ENCODE results near the gene LRRFIP1. TPM values are rescaled to one million over a fixed set of nuclear protein-coding genes. Genes with fewer than 3 reads are reported as not detected.
A peak's percentile ranks its signal among the peaks of the same experiment; 100 is the strongest.

LRRFIP1 gene
- total RNA-seq, 2 donors from 2014 or later, result 180 to 357 TPM

DNA sequence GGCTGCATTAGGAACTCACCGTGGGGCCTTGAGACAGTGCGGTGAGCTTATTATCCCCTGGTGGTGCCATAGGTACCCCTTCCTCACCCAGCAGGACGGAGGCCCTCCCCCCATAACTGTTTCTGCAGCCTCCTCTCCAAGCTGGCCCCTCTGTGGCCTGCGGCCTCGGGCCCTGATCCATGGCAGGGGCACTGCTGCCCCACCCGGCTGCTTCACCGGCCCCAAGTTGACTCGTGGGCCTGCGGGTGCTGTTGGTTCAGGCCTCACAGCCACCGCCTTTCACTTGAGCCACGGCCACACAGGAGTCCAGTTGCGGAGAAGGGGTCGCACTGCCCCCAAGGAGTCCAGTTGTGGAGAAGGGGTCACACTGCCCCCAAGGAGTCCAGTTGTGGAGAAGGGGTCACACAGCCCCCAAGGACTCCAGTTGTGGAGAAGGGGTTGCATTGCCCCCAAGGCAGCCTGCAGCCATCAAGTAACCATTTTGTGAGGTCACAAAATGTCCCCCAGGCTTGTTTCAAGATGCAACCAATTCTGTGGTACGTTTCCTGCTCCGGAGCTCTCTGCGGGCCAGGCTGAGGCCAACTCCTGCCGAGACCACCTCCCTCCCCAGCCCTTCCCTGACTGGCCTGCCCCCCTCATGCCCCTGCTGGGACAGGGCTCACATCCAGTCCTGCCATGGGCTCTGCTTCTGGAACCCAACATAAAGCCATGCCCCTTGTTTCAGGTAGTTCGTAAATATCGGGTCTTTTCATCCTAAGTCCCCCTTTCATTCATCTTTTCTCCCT is 4.6 kb downstream of the LRRFIP1 start:
- intact Hi-C loops (cut with DNase I), result no loop called here
- no peak for DNase-seq (ENCODE audit: low spot score)

DNA sequence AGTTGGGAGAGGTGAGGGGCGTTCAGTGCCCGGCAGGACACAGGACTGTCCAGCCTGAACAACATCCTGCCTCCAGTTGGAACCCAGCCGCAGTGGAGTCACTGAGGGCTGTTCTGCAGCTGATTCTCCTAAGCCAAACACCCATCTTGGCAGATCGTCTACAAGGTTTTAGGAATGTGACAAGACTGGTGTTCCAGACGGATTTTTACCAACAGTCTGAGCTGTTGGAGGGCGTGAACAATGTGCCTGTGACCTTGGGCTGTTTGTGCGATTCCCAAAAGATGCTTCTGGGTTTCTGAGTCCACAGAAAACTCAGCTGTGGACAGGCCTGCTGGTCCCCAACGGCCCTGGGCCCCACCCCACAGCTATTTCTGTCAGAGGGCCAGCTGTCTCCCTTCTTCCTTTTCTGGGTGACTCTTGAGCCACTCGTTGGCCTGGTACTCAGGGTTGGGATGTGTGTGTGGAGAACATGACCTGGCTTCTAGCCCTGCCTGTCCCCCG is 5.7 kb downstream of the LRRFIP1 start:
- intact Hi-C loops (cut with DNase I), result no loop called here
- no peak for DNase-seq (ENCODE audit: low spot score)

DNA sequence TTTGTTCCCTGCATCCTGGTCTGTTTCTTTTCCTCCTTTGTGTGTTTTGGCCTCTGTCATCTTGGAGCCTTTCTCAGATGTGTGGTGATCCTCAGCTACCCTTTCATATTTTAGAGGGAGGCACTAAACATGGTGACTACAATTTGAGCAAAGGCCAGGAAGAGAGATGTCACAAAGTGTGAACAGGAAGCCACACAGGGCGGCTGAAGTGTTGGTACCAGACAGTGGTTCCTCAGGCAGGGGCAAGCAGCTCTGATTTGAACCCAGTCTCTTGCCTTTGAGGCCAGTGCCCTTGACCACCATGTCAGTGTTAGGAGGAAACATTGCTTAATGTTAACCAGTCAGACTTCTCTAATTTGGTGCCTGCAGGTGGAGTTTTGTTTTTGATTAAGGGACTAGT is 9.2 kb downstream of the LRRFIP1 start:
- intact Hi-C loops (cut with DNase I), result no loop called here
- DNase-seq (ENCODE audit: low spot score), result no peak

DNA sequence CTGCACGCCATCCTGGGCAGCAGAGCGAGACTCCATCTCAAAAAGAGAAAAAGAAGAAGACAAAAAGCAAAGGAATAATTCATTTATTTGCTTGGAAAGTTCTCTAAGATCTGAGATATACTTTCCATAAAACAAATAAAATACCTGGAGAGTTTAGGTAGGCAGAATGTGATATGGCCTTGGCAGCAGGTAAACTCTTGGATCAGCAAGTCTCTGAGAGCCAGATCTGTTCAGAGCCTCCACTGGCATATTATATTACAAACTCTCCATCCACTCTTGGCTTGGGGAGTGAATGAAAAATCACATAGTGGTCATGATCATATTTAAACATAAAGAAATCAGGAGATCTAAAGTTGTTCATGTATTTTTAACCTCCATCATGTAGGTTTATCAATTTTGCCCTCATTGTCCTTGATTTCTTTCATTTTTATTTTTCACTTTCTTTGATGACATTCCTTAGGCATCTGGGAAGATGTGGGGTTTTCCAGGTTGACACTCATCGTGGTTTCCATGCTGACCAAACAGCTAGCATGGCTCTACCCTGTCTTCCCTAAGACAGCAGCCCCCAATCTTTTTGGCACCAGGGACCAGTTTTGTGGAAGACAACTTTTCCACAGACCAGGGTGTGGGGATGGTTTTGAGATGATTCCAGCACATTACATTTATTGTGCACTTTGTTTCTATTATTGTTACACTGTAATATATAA is 10.2 kb downstream of the LRRFIP1 start:
- no peak for DNase-seq (ENCODE audit: low spot score)
- intact Hi-C loops (cut with DNase I), result no loop called here

DNA sequence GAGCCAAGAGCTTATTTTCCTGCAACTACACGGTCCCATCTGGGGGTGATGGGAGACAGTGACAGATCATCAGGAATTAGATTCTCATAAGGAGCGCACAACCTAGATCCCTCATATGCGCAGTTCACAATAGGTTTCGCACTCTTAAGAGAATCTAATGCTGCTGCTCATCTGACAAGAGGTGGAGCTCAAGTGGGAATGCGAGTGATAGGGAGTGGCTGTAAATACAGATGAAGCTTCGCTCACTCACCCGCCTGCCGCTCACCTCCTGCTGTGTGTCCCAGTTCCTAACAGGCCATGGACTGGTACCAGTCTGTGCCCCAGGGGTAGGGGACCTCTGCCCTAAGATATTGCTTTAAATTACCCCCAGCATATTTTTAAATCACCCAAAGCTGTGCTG is 10.8 kb downstream of the LRRFIP1 start:
- DNase-seq (ENCODE audit: low spot score), result no peak
- intact Hi-C loops (cut with DNase I), result no loop called here

DNA sequence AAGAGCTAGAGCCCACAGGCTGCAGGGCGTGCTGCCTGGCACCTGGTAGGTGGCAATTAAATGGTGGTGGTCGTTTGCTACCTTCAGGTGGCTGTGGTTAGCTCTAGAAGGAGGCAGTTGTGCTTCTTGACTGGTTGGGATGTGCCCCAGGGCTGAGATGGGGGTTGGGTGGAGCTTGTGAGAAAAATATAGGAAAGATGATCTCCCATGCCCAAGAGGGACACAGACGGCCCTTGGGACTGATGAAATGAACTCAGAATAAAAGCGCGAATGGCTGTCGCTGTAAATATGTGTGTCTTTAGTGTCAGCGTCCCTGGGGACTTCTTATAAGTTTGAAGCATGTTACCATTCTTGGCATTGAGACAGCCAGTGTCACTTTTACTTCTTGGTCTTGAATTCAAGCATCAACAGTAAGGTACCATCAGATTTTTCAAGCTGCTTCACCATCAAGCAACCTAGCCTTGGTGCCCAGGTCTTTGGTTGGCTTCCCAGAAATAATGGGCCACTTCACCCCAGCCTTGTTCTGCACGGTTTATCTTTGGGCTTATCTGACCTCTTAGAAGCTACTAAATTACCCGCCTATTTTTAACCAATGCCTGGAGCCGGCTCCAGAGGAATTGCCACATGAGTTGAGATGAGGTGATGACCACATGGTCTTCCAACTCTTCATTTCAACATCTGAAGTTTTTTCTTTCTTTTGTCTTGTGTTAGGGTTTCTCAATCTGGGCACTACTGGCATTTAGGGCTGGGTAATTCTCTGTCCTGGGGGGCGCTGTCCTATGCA is 11.9 kb downstream of the LRRFIP1 start:
- intact Hi-C loops (cut with DNase I), result no loop called here
- no peak for DNase-seq (ENCODE audit: low spot score)

DNA sequence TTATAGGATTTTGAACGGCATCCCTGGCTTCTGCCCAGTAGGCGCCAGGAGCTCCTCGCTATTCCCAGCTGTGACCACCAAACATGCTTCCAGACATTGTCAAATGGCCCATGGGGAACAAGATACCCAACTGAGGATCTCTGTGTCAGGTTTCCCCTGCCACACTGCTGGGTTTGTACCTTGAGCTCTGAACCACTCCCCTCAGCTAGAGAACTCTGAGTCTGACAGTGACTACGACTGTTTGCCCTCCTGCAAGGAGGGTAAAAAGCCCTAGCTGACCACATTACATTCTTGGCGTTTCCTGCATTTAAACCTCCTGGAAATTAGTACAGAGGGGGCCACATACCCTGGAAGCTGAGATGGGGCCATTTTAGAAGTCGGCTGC is 12.4 kb downstream of the LRRFIP1 start:
- intact Hi-C loops (cut with DNase I), result no loop called here
- peak; percentile 25 for DNase-seq (ENCODE audit: low spot score)

DNA sequence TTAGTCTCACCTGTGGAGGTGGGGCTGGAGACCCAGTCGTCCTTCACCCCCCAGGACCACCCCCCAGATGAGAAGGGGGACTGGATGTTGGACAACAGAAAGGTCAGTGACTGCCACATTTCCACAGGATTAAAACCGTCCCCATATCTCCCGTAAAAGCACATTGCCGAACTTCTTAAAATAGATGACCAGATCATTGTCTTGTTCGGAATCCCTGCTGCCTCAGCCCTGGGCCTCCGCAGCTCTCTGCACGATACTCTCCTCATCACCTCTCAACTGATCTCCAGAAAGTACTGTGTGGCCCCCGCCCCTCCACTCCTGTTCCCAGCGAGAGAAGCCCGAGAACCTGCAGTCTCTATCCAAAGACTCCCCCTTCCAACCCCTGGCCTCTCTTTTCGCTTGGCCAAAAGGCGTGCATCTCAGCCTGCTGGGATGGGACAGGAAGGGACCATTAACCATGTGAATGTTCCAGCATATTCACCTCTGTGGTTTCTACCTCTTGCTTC is 13.2 kb downstream of the LRRFIP1 start:
- peak; percentile 64 for DNase-seq (ENCODE audit: low spot score)
- intact Hi-C loops (cut with DNase I), result no loop called here

DNA sequence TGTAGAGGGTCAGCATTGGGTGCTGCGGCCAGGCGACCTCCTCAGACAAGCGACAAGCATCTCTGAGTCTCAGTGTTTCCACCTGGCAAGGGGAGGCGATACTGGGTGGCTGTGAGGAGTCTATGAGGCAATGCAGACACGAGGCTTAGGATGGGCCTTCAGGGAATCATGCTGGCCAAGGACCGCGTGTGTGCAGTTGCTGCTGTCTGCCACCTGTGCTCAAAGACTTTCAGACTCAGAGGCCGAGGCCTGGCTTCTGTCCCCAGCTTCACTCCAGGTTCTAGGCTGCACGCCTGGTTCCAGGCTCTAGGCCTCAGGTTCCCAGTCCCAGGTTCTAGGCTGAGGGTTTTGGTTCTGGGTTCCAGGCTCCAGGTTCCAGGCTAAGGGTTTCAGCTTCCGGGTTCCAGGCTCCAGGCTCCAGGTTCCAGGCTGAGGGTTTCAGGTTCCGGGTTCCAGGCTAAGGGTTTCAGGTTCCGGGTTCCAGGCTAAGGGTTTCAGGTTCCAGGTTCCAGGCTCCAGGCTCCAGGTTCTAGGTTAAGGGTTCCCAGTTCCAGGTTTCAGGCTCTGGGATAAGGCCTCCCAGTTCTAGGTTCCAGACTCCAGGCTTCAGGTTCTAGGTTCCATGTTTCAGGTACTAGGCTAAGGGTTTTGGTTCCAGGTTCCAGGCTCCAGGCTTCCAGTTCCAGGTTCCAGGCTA is 14.8 kb downstream of the LRRFIP1 start:
- peak; percentile 46 for DNase-seq (ENCODE audit: low spot score)
- intact Hi-C loops (cut with DNase I), result no loop called here

DNA sequence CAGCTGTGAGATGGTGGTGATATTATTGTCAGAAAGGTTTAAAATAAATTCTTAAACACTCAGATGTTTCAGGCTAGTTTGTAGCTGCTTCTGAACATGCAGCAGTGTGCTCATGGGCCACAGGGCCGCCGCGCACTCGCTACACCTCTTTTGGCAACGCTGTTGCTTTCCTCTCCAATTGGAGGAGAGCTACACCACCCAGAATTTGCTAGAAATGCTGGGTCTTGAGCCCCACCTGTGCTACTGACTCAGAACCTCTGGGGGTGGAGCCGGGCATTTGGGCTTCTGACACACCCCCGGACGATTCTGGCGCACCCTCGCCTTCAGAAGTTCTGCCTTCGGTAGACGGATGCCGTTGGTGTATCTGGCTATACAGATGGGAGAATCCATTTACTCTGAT is 15.7 kb downstream of the LRRFIP1 start:
- intact Hi-C loops (cut with DNase I), result no loop called here
- peak; percentile 67 for DNase-seq (ENCODE audit: low spot score)

DNA sequence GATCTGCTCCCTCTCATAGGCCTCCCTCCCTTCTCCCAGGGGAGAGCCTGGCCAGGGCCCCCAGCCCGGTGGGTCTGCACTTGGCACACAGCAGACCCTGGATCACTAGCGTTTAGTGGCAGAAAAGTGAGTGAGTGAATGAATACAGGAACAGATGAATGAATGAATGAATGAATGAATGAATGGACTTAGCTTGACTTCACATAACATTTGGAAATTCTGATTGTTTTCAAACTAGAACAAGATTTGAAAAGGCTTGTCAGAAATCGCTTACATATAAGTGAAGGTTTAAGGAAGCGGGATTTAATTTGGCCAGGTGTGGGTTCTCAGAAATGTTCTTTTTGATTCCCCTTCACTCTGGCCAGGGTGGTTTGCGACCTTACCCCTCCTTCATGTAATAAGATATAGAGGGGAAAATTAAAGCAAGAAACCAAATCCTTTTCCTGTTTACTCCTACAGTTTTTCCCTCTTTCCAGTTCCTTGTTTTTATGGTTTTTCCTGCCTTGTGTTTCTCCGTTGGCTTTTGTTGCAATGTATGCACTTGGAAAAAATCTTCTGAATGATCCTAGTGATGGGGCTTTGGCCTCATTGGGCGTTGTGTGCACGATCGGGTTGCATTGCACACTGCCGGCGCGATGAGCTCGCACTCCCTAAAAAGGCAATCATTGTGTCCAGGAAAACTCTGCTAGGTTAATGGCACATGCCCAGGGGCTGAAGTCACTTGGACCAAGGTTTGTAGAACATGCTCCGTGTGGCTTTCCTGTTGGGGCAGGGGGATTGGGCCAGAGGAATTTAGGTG is 16.4 kb downstream of the LRRFIP1 start:
- DNase-seq (ENCODE audit: low spot score), result peak; percentile 48
- intact Hi-C loops (cut with DNase I), result no loop called here

DNA sequence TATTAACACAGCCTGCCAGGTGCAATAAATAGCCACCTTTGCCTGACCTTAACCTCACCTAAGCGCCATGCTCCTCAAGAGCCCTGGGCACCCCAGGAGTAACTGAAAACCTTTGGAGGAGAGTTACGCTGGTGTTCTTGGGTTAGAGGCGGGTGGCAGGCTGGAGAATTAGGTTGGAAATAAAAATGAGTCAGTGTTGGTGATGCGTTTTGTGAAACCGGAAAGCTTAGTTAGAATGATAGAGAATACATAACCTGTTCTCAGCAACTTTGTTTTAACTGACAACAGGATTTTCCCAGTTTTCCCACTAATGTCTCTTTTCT is 17.0 kb downstream of the LRRFIP1 start:
- DNase-seq (ENCODE audit: low spot score), result no peak
- intact Hi-C loops (cut with DNase I), result no loop called here

DNA sequence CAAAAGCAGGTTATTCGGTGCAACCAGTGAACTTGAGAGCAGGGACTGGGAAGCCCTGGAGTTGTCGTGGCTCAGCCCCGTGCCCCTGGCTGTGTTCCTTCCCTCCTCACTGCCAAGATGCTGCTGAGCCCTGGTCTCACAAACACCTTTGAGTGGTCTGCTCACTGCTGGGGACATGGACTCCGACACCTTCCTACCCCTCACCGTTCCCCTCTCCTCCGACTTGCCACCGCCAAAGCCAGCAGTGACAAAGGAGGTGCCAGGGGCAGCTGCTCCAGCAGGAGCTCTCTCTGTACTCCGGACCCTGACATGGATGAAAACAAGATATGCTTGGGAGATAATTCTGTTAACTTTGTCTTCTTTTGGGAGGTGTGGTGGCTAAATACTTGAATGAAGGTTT is 17.9 kb downstream of the LRRFIP1 start:
- DNase-seq (ENCODE audit: low spot score), result peak; percentile 65
- intact Hi-C loops (cut with DNase I), result no loop called here

DNA sequence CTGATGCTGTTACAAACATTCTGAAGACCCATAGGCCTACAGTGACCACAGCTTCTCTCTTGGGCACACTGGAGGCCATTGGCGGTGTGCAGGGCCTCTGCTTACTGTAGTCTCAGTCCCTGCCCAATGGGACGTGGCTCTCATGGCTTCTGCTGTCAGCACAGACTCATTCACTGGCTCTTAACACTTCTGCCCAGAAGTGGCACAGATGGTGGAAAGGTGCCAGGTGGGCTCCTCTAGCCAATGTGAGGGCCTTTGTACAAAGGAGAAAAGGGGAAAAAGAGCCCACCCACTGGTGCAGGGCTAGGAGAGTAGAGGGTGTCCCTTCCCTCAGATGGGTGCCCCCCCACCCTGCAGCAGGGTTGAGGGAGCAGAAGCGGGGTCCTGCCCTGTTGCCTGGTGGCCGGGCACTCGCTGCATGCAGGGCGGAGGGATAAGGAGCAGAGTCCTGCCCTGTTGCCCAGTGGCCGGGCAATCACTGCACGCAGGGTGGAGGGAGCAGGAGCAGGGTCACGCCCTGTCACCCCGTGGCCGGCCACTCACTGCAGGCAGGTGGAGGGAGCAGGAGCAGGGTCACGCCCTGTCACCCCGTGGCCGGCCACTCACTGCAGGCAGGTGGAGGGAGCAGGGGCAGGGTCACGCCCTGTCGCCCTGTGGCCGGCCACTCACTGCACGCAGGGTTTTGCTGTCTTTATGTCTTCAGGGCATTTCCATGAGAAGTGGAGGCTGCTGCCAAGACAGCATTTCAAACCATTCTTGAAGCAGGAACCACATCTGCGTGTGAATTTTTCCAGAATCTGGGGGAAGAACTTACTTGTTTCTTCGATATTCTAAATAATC is 20.0 kb downstream of the LRRFIP1 start:
- peak; percentile 47 for DNase-seq (ENCODE audit: low spot score)
- intact Hi-C loops (cut with DNase I), result no loop called here

DNA sequence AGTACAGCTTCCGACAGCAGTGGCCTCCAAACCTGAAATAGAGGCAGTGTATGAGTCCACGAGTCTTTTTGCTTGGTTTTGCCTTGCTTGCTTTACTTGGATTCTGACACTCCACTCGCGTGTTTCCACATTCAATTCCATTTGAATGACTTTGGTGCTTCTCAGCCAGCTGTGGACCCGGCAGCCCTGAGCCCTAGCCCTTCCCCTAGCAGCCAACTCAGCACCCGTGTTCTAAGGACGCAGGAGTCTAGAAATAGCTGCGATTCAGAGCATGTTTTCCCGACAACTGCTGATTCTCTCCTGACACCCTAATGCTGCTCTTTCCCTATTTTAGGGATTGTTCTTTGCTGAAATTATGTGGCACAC is 20.6 kb downstream of the LRRFIP1 start:
- no peak for DNase-seq (ENCODE audit: low spot score)
- intact Hi-C loops (cut with DNase I), result no loop called here

DNA sequence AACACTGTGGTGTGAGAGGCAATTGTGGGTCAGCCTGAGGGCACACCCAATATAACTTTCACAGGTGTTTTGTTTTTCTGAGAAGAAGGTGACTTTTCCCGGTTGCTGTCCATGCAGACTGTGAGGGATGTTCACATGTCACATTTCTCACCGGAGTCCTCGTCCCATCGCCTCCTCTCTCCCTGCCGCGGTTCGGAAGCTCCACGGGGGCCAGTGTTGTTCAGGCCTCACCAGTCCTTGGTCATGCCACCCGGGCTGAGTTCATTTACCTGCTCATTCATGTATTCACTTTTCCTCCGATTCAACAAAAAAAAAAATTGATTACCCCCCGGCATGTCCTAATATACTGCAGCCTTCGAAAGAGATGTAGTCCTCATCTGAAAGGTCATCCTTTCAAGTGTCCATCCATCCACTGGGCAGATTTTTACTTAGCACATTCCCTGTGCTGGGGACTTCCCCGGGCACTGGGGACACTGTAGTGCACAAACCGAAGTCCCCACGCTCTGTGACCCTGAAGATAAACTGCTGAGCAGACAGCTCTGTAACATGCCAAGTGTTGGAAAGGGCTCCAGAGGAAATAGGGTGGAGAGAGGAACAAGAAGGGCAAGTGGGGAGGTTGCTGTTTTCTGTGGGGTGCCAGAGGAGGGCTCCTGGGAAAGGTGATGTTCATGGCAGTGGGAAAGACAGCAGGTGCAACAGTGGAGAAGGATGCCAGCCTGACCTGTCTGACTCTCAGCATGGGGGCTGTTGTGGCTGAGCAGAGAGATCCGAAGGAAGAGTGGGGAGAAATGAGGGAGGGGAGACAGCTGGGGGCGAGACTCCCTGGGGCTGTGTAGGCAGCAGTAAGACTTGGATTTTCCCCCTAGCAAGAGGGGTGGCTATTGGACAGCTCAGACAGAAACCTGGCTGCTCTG is 22.4 kb downstream of the LRRFIP1 start:
- DNase-seq (ENCODE audit: low spot score), result no peak
- intact Hi-C loops (cut with DNase I), result no loop called here

DNA sequence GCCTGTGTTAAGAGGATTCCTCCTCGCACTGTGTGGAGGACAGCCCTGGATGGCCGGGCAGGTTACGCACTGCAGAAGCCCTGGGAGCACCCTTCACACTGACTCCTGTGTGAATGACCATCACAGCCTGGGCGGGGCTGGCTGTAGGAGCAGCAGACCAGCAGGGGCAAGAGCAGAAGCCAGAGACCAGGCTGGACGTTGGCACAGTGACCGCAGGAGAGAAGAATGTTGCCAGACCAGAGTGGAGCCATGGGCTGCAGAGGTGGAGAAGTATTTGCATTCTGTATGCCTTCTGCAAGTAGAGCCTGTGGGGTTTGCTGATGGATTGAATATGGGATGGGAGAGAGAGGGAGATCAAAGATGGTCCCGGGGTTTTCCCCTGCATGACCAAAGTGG is 23.1 kb downstream of the LRRFIP1 start:
- intact Hi-C loops (cut with DNase I), result no loop called here

More for the DNA sequence above, 23.1 kb downstream of the LRRFIP1 start:
- DNase-seq (ENCODE audit: low spot score), result no peak
